Activated naive CD4-positive, alpha-beta T cell treated with anti-CD3 and anti-CD28 coated beads, Interleukin-2, amount 50 U/mL, for 72 hours (primary cell): ENCODE measurements around the gene MRPL1. TPM values are rescaled to one million over a fixed set of nuclear protein-coding genes. Genes with fewer than 3 reads are reported as not detected.

Source experiments
- ATAC-seq, 2 donors: fragments of 150-1000 bp; cut with Tn5 transposase; 2 replicates each; pipeline ENCODE4 v1.10.0; 2021; ENCODE audit warnings: mild to moderate bottlenecking in 2 of 2, moderate library complexity in 2 of 2
- DNase-seq, 2 donors: peaks; one replicate each; pipeline ENCODE4 v3.0.0; 2021 to 2022; ENCODE audit warnings: low spot score in 2 of 2
- H3K27ac Mint-ChIP-seq, 2 donors: one replicate each; pipeline ENCODE4 v1.8.0; 2022; ENCODE audit warnings: mild to moderate bottlenecking in 2 of 2, mixed read lengths in 2 of 2
- H3K36me3 Mint-ChIP-seq, 2 donors: one replicate each; pipeline ENCODE4 v1.8.0; 2022; ENCODE audit warnings: mixed read lengths in 2 of 2
- H3K9me3 Mint-ChIP-seq, 2 donors: one replicate each; pipeline ENCODE4 v1.8.0; 2022; ENCODE audit warnings: mixed read lengths in 2 of 2
- total RNA-seq, 2 donors: library from RNA; stranded (reverse); gene quantifications; one replicate each; pipeline ENCODE4 v1.2.3, GENCODE V29; 2022

MRPL1 gene
- total RNA-seq, 2 donors from 2014 or later = 21.0 to 47.2 TPM

DNA sequence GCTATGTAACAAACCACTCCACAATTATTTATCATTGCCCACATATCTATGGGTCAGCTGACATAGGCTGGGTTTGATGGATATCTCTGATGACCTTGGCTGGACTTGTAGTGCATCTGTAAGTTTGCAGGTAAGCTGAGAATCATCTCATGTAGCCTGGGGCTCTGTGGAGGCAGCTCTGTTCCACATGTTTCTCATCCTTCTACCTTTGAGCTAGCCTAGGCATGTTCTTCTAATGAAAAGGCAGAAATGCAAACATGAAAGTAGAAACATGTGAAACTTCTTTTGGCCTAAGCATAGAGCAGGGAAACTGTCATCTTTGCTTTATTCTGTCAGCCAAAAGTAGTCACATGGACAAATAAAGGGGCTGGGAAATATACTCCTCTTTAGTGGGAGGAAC, 18.2 kb downstream of the MRPL1 start:
- Mint-ChIP-seq H3K36me3 (peaks cover 24 to 60% of the 10 kb centered on the region in 2 donors), H3K9me3 (no peaks in the 10 kb centered on the region), H3K27ac (no peak overlapping the region)
- DNase-seq (no peak), ATAC-seq (no peak)

DNA sequence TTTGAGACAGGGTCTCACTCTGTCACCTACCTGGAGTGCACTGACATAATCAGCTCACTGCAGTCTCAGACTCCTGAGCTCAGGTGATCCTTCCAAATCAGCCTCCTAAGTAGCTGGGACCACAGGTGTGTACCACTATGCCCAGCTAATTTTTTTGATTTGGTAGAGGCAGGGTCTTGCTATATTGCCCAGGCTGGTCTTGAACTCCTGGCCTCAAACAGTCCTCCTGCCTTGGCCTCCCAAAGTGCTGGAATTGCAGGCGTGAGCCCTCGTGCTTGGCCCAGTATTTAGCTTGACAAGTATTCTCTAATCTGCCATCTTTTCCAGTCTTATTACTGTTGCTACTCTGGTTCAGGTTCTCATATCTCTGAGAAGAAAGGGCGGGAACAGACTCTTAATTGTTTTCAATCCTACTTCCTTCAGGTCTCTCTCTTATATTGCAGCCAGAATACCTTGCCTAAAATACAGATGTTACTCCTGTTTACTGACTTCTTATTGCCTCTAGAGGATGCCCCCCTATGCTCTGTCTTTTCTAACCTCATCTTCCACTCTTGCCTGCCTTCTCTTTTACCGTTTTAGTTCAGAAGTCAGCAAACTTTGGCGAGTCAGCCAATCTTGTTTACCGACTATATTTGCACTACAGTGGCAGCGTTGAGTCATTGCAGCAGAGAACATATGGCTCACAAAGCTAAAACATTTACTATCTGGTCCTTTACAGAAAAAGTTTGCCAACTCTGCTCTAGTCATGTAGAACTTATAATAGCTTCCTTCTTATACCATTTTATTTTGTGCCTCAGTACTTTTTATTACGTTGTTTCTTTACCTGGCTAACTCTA, 19.0 kb downstream of the MRPL1 start:
- H3K36me3 Mint-ChIP-seq = peaks cover 24 to 55% of the 10 kb centered on the region in 2 donors
- H3K27ac Mint-ChIP-seq = peak overlapping the region; percentile 14 to 66
- no peak for DNase-seq
- peak in 1 of 2 donors; percentile 30 for ATAC-seq
- no peaks in the 10 kb centered on the region for H3K9me3 Mint-ChIP-seq

GRCh38 chr4:77893451-77893850, 30.8 kb downstream of the MRPL1 start:
- no peak for DNase-seq
- Mint-ChIP-seq H3K9me3 (no peaks in the 10 kb centered on the region), H3K36me3 (peaks cover 21 to 51% of the 10 kb centered on the region in 2 donors), H3K27ac (no peak overlapping the region)
- no peak for ATAC-seq

- peak overlapping the region in 1 of 2 donors; percentile 41 for H3K27ac Mint-ChIP-seq
- no peak for DNase-seq
- no peak for ATAC-seq
- H3K36me3 Mint-ChIP-seq = peaks cover 20 to 43% of the 10 kb centered on the region in 2 donors
- no peaks in the 10 kb centered on the region for H3K9me3 Mint-ChIP-seq
Measured at GRCh38 chr4:77899607-77900006, 37.0 kb downstream of the MRPL1 start.

- ATAC-seq (no peak), DNase-seq (no peak)
- H3K9me3 Mint-ChIP-seq = no peaks in the 10 kb centered on the region
- peaks cover 15 to 33% of the 10 kb centered on the region in 2 donors for H3K36me3 Mint-ChIP-seq
- no peak overlapping the region for H3K27ac Mint-ChIP-seq
Measured at GRCh38 chr4:77903186-77903585, 40.6 kb downstream of the MRPL1 start.

DNA sequence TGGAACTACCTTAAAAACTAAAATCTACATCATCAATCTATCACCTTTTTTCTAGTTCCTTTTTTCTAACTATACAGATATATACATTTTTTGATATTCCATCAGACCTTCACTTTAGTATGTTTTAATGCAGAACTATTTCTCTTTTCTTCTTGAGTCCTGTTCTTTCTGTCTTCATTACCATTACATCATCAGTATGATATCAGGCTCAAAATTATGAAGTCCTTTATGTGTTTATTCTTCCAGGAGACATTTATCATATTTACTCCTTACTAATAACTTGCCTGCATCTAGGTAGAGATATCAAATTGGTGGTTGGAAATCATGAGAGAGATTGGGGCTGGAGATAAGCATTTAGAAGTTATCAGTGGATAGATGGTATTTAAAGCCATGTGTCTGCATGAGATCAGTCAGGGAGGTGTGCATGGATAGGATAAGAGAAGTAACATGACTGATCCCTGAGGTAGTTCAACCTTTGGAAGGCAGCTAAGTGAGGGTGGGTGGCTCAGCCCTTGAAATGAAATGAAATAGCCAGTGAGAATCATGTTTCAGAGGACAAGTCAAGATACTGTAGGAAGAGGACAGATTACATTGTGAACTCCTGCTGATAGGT, 43.1 kb downstream of the MRPL1 start:
- Mint-ChIP-seq H3K36me3 (peaks cover 7 to 31% of the 10 kb centered on the region in 2 donors), H3K9me3 (no peaks in the 10 kb centered on the region), H3K27ac (no peak overlapping the region)
- no peak for ATAC-seq
- no peak for DNase-seq

DNA sequence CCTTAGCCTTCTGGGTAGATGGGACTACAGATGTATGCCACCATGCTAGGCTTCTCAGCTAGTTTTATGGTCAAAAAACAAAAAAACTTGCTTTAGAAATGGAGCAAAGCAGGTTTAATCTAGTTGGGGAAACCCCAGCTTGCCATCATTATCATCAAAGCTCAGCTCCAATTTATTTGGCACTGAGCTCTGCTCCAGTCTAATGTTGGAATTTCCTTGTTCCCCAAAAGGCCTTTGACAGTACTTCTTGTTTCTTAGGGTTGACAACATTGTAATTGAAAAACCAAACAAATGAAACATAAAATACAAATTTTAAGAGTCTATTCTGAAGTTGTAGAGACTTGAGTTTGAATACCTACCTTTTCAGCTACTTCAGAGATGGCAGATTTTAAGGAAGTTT, 48.0 kb downstream of the MRPL1 start:
- peaks cover 17 to 46% of the 10 kb centered on the region in 2 donors for H3K36me3 Mint-ChIP-seq

GRCh38 chr4:77911091-77911490, 48.5 kb downstream of the MRPL1 start:
- no peak for ATAC-seq
- peaks cover 12 to 42% of the 10 kb centered on the region in 2 donors for H3K36me3 Mint-ChIP-seq
- no peak overlapping the region for H3K27ac Mint-ChIP-seq
- H3K9me3 Mint-ChIP-seq = peaks cover 0 to 10% of the 10 kb centered on the region in 2 donors
- no peak for DNase-seq

More for the DNA sequence above, 48.0 kb downstream of the MRPL1 start:
- H3K27ac Mint-ChIP-seq = no peak overlapping the region
- DNase-seq = no peak
- H3K9me3 Mint-ChIP-seq = peaks cover 0 to 10% of the 10 kb centered on the region in 2 donors
- no peak for ATAC-seq

GRCh38 chr4:77911842-77912450, 49.3 kb downstream of the MRPL1 start:
- Mint-ChIP-seq H3K27ac (no peak overlapping the region), H3K36me3 (peaks cover 11 to 42% of the 10 kb centered on the region in 2 donors), H3K9me3 (peaks cover 0 to 10% of the 10 kb centered on the region in 2 donors)
- DNase-seq (no peak), ATAC-seq (no peak)

DNA sequence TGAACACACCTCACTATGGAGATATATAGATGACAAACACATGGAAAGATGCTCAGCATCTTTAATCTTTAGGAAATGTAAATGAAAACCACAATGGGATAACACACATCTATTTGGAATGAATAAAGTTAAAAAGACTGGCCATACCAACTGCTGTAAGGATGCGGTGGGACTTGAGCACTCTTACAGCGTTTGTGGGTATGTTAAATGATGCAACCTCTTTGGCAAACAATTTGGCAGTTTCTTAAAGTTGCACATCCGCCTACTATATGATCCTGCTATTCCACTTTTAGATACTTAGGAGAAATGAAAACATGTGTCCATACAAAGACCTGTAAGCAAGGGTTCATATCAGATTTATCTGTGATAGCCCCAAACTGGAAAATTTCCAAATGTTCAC, 50.7 kb downstream of the MRPL1 start:
- H3K36me3 Mint-ChIP-seq = peaks cover 11 to 32% of the 10 kb centered on the region in 2 donors
- DNase-seq (no peak), ATAC-seq (no peak)
- H3K27ac Mint-ChIP-seq = no peak overlapping the region
- H3K9me3 Mint-ChIP-seq = peaks cover 0 to 10% of the 10 kb centered on the region in 2 donors

DNA sequence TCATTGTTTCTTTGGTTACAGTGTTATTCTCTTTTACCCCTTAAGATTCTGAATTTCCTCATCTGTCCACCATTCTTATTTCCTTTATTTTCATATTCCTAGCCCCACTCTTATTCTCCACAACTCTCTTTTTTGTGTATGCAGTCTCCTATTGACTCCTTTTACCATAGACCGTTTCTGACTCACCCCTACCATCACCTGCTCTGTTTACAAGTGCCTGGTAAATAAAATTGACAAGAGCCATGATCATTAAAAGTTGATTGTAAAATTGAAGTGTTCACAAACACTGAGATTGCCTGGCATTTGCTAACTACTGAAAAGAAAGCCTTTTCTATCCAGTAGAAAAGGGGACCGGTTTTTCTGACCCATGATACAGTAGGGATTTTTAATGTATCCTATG, 54.4 kb downstream of the MRPL1 start:
- ATAC-seq = no peak
- DNase-seq = no peak
- no peak overlapping the region for H3K27ac Mint-ChIP-seq
- peaks cover 2 to 6% of the 10 kb centered on the region in 2 donors for H3K9me3 Mint-ChIP-seq
- H3K36me3 Mint-ChIP-seq = peaks cover 6 to 25% of the 10 kb centered on the region in 2 donors

GRCh38 chr4:77917601-77918000, 55.0 kb downstream of the MRPL1 start:
- no peak overlapping the region for H3K27ac Mint-ChIP-seq
- H3K9me3 Mint-ChIP-seq = peaks cover 8 to 9% of the 10 kb centered on the region in 2 donors
- DNase-seq = no peak
- ATAC-seq = no peak
- peaks cover 10 to 27% of the 10 kb centered on the region in 2 donors for H3K36me3 Mint-ChIP-seq

DNA sequence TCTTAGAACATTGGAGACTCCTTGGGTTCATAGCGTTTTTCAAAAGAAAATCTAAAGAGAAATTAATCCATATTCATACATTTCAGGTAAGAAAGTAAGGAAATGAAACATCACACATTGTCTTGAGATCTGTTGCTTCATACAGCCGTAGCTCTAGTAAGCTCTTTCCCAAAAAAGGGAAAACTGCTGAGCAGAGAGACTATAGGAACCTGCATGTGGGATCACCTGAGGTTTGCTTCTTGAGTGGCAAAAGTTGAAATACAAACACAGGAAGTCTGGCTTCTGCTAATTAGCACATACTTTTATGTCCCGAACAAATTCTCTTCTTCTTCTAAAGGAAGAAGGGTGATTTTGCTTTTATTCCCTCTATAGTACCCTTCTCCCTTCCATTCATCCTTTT, 57.7 kb downstream of the MRPL1 start:
- Mint-ChIP-seq H3K27ac (no peak overlapping the region), H3K36me3 (peaks cover 12 to 37% of the 10 kb centered on the region in 2 donors), H3K9me3 (peaks cover 9 to 10% of the 10 kb centered on the region in 2 donors)
- DNase-seq = no peak
- ATAC-seq = no peak

GRCh38 chr4:77921701-77922100, 59.1 kb downstream of the MRPL1 start:
- ATAC-seq = no peak
- Mint-ChIP-seq H3K27ac (no peak overlapping the region), H3K9me3 (peaks cover 9 to 10% of the 10 kb centered on the region in 2 donors), H3K36me3 (peaks cover 12 to 51% of the 10 kb centered on the region in 2 donors)
- no peak for DNase-seq

DNA sequence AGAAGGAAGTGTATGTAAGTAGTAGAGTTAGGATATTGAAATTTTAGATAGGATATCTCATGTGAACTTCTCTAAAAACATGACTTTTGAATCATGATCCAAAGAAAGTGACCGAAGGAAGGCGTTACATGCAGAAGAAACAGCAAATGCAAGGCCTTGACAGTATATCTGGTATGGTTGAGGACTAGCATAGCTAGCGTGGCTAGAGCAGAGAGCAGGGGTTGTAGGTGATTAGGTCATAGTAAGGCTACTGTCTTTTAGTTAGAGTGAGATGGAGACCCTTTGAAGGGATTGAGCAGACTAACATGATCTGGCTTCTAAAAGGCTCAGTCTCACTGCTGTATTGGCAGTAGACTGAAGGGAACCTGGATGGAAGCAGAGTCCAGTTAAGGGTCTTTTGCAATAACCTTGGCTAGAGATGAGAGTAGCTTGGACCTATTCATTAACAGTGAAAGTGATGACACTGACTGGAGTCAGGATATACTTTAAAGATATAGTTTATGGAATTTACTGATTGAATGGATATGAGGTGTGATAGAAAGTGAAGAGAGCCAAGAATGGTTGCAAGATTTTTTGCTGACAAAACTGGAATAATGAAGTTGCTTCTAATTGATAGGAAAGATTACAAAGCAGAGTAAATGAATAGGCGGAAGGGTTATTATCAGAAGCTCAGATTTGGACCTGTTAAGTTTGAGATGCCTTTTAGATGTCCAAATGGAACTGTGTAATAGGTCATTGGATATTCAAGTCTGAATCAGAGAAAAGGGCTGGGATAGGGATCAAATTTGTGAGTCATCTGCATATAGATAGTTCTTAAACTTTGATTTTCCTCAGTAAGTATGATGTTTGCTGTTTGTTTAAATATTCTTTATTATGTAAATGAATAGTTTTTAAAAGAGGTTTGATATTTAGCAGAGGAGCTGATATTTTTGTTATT, 59.8 kb downstream of the MRPL1 start:
- no peak for ATAC-seq

More for the DNA sequence above, 59.8 kb downstream of the MRPL1 start:
- Mint-ChIP-seq H3K9me3 (peaks cover 9 to 10% of the 10 kb centered on the region in 2 donors), H3K36me3 (peaks cover 16 to 55% of the 10 kb centered on the region in 2 donors), H3K27ac (peak overlapping the region in 1 of 2 donors; percentile 2)
- DNase-seq = no peak
